GM18867 (cell line): Measurements from ENCODE around the gene KCNQ1.

Experiments
- ATAC-seq: cut with Tn5 transposase; IDR thresholded peaks from one replicate; pipeline ENCODE4 v1.9.1; 2021; ENCODE audit warnings: mild to moderate bottlenecking, moderate library complexity; ENCODE audit not compliant: unreplicated experiment

Gene KCNQ1

GRCh38 chr11:2751523-2752203 is 306.9 kb downstream of the KCNQ1 start:
- no peak for ATAC-seq

- ATAC-seq, result no peak
Observed at GRCh38 chr11:2752204-2752770, 307.5 kb downstream of the KCNQ1 start.

GRCh38 chr11:2752923-2753322 is 308.1 kb downstream of the KCNQ1 start:
- ATAC-seq, result no peak

GRCh38 chr11:2754008-2754407 is 309.2 kb downstream of the KCNQ1 start:
- ATAC-seq, result no peak

- ATAC-seq, result no peak
Observed at GRCh38 chr11:2755071-2755470, 310.3 kb downstream of the KCNQ1 start.

GRCh38 chr11:2758751-2759150 is 313.9 kb downstream of the KCNQ1 start:
- ATAC-seq, result no peak

- ATAC-seq, result no peak
Observed at GRCh38 chr11:2759228-2760195, 314.7 kb downstream of the KCNQ1 start.

- no peak for ATAC-seq
Observed at GRCh38 chr11:2760196-2760871, 315.5 kb downstream of the KCNQ1 start.

GRCh38 chr11:2761131-2762030 is 316.6 kb downstream of the KCNQ1 start:
- ATAC-seq, result no peak

- ATAC-seq, result no peak
Observed at GRCh38 chr11:2762031-2762380, 317.2 kb downstream of the KCNQ1 start.

GRCh38 chr11:2762451-2762850 is 317.6 kb downstream of the KCNQ1 start:
- ATAC-seq, result no peak

GRCh38 chr11:2763984-2764383 is 319.2 kb downstream of the KCNQ1 start:
- no peak for ATAC-seq

- no peak for ATAC-seq
Observed at GRCh38 chr11:2765491-2765890, 320.7 kb downstream of the KCNQ1 start.

- no peak for ATAC-seq
Observed at GRCh38 chr11:2766166-2766565, 321.4 kb downstream of the KCNQ1 start.

- no peak for ATAC-seq
Observed at GRCh38 chr11:2767071-2767470, 322.3 kb downstream of the KCNQ1 start.

GRCh38 chr11:2767801-2768200 is 323.0 kb downstream of the KCNQ1 start:
- ATAC-seq, result no peak

- ATAC-seq, result no peak
Observed at GRCh38 chr11:2768471-2769408, 323.9 kb downstream of the KCNQ1 start.

GRCh38 chr11:2769409-2770095 is 324.7 kb downstream of the KCNQ1 start:
- ATAC-seq, result no peak
